ENCODE data around the gene PCSK7.

PCSK7 gene

GRCh38 chr11:117180020-117180419 is 51.9 kb downstream of the PCSK7 start:
- DNase-seq: peak; percentile 52

- peak; percentile 52 for DNase-seq
Observed at GRCh38 chr11:117179048-117179999, 52.5 kb downstream of the PCSK7 start.

DNA sequence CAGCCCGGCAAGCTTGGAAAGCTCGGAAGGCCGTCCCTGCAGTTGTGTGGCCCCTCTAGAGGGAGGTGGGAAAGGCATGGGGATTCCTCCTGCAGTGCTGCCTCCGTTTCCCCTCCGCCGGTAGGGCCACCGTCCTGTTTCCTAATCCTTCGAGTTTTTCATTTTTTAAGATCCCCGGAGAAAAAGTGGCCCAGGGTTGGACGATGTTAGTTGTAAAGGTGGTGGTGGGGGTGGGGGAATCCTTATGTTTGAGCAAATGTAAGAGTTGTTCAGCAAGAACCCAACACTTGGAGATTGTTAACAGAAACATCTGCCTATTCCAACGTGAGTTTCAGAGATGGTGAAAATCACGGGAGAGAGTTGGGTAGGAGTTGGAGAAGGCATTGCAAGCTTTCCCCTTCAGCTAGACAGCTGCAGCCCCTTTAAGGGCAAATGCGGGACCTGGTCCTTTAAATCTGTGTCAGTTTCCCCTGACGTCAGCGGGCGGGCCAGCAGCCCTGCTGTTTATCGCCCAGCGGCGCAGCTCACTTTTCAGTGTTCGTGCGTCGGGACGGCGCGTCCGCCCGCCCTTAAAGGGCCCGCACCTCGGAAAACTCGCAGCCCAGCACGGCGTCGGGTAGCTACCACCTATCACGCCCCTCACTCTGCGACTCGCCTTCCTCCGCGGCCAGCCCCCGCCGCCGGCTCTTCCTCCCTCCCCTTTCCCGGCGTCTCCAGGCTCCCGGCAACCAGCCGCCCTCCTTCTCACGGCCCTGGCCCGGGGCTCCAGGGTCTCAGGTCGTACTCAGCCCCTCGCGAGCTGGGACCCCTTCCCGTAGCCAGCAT is 53.5 kb downstream of the PCSK7 start, which contains the start of gene SIDT2:
Gene SIDT2, plus strand, starts transcription at position 534 of the 825 bp plus-strand sequence. CDS start 521 bp downstream, outside the sequence.
- peak; percentile 96 for DNase-seq

DNA sequence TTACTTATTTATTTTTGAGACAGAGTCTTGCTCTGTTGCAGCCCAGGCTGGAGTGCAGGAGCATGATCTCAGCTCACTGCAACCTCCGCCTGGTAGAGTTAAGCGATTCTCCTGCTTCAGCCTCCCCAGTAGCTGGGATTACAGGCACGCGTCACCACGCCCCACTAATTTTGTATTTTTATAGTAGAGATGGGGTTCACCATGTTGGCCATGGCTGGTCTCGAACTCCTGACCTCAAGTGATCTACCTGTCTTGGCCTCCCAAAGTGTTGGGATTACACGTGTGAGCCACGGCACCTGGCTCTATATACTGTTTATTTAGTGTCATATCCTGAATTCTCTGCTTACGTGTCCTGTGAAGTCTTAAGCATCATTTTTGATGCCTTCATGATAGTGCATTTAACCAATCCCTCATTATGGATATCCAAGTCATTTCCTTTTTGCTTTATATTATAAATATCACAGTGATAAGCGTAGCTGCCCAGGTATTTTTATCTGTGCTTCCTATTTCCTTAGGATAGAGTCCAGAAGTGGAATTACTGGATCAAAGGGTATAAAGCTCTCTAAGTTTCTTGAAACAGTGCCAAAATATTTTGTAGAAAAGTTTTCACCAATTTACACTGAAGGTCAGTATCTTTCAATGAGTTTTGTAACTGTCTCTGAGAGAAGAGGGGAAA is 54.2 kb downstream of the PCSK7 start:
- no peak for DNase-seq

- no peak for DNase-seq
Observed at GRCh38 chr11:117176186-117176585, 55.7 kb downstream of the PCSK7 start.

GRCh38 chr11:117175781-117176180 is 56.1 kb downstream of the PCSK7 start:
- DNase-seq: no peak

DNA sequence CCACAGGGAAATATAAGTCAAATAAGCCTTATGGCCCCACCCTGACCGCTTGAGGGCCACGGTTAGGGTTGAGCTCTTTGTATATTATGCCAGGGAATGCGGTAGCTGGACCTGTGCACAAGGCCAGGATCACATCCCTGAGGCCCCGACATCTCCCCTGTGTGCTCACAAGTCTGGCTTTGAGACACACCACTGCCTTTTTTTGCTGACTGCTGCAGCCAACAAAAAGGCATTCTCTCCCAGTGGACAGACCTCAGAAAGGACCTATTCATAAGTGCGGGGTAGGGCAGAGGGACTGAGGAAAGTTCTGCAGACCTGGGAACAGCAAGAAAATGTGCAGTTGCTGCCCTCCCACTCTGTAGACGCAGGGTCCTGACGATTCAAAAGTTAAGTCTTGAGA is 56.8 kb downstream of the PCSK7 start:
- no peak for DNase-seq

DNA sequence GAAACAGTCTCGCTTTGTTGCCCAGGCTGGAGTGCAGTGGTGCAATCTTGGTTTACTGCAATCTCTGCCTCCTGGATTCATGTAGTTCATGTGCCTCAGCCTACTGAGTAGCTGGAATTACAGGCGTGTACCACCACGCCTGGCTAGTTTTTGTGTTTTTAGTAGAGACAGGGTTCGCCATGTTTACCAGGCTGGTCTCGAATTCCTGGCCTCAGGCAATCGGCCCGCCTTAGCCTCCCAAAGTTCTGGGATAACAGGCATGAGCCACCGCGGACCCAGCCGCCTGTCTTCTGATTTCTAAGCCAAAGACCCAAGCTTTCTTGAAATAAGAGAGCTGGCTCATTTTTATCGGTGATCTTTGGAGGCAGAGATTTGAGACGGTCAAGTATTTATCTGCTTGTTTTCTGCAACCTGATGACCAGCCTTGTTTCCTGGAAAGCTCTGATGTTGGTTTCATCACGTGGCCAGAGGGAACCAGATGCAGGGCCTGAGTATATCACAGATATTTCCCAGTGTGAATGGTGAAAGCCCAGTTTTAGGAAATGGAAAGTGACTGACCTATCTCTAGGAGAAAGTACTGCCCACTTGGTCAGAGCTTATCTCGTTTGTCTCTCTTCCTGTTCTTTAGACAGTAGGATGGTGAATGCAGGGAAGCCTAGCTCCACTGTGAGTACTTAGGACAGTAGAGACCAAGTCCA is 59.0 kb downstream of the PCSK7 start:
- peak; percentile 27 for DNase-seq

DNA sequence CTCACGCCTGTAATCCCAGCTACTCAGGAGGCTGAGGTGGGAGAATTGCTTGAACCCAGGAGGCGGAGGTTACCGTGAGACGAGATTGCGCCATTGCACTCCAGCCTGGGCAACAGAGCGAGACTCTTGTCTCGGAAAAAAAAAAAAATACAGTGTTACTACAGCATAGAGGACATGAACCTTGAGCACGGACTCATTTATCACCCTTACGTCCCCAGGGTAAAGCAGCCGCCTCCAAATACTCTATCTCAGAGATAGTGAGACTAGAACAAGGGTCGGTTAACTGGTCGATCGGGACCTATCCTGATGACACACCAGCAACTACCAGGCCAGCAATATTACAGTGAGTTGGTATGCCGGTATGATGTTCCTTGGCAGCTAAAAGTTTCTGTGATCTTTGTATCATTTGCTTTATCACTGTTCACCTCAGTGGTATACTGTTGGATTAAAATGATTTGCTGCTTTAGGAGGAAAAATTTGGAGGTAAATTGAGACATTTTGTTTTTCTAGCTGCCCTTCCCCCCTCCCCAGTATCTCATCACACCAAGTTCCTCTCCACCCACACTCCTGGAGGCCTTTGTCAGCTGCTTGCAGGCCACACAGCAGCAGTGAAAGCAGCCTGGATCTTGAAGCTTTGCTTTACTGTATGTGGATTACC is 60.3 kb downstream of the PCSK7 start:
- DNase-seq: peak; percentile 66

- no peak for DNase-seq
Observed at GRCh38 chr11:117171007-117171403, 60.9 kb downstream of the PCSK7 start.

- DNase-seq: no peak
Observed at GRCh38 chr11:117170210-117170609, 61.7 kb downstream of the PCSK7 start.

DNA sequence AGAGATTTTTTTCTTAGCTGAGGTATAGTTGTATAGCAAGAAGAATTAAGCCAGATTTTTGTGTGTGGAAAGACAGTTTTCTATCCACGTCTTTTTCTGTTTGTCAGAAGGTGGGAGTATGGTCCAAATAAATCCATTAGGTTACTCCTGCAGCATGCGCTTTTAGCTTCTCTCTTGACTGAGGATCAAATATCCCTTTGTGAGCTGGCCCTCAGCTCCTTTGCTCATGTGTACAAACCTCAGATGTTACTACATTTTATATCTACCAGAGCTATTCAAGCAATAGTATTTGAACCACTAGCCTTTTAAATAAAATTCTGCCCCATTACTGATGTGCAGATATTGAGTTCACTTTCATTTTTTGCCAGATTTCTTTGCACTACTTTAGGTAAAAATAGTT is 62.1 kb downstream of the PCSK7 start:
- DNase-seq: no peak

GRCh38 chr11:117166491-117166890 is 65.4 kb downstream of the PCSK7 start:
- DNase-seq: no peak

DNA sequence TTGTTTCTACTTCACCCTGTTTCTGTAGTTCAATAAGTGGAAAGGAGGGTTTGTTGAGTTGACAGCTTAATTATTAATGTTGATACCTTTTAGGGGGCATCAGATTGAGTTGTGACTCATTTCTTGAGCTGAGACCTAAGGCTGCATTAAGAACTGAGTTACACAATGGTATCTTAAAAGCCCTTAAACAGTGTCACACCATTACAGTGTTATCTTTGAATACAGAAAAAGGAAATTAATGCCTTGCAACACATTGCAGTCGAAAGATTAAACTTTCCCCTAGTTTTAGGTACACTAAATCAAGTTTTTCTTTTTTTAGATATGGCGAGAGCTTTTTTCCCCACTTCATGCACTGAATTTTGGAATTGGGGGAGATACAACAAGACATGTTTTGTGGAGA is 71.0 kb downstream of the PCSK7 start:
- DNase-seq: peak; percentile 79

DNA sequence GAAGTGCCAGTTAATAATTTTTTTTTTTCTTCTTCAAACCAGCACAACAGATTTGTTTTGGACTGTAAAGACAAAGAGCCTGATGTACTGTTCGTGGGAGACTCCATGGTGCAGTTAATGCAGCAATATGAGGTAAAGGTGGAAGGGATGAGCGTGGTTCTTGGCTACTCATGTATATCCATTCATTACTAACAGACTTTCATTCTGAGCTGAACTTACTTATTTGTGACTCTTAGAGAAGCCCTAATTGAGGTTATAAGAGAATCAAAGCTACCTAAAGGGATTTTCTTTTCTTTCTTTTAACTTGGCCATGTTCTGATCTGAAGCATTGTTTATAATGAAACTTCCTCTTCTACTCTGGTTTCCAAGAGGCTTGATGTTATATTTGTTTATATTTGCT is 72.0 kb downstream of the PCSK7 start:
- no peak for DNase-seq

DNA sequence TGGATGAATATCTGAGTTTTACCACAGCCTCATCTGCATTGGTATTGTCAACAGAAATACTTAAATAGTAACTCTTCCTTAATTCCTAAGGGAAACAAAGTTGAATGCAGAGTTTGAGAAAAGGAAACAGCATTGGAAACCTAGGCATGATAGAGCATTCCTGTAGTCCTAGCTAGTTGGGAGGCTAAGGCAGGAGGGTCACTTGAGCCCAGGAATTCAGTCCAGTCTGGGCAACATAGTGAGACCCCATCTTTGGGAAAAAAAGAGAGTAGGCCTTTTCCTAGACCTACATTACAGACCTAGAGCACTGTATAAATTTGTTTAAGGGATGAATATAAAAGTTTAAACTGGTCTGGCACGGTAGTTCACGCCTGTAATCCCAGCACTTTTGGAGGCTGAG is 74.4 kb downstream of the PCSK7 start:
- DNase-seq: no peak

DNA sequence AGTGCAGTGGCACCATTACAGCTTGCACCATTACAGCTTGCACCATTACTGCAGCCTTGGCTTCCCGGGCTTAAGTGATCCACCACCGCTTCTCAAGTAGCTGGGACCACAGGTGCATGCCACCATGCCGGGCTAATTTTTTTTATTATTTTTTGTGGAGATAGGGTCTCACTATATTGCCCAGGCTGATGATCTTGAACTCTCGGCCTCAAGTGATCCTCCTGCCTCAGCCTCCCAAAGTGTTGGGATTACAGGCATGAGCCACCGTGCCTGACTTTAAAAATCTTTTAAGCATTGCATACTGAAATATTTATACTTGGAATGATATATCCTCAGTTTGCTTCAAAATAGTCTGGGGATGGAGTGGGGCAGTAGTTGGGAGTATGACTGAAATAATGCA is 77.4 kb downstream of the PCSK7 start:
- no peak for DNase-seq
